IMR-90 (cell line): ENCODE data around the gene ATF7IP. TPM values are rescaled to one million over a fixed set of nuclear protein-coding genes. Genes with fewer than 3 reads are reported as not detected.

Experiments used
- ATAC-seq: fragments of 200-7000 bp; cut with Tn5 transposase; 2 replicates; pipeline ENCODE4 v1.9.1; 2020; ENCODE audit warnings: low read depth, mild to moderate bottlenecking, moderate library complexity
- BruUV-seq: library from RNA; stranded (reverse); fragments of 400-500 nt; replicated peaks from 2 replicates; lab custom pipeline; 2021; lab: Mats Ljungman, UMichigan
- CTCF ChIA-PET: fragments of 300-600 bp; formaldehyde crosslinking; extraction: SDS; loops from one replicate; lab custom pipeline; 2021; ENCODE audit warnings: antibody characterized with exemption; lab: Yijun Ruan, JAX
- POLR2A ChIA-PET: fragments of 300-600 bp; sonication (Branson Sonifier 250); formaldehyde crosslinking; loops from one replicate; lab custom pipeline; 2022; ENCODE audit warnings: antibody characterized with exemption; ENCODE audit not compliant: unreplicated experiment; lab: Charles Lee
- DNase-seq: peaks from one replicate; pipeline ENCODE4 v3.0.0; 2013
- H2AFZ ChIP-seq: replicated peaks from 2 replicates; pipeline ENCODE3; 2013; ENCODE audit warnings: low read length, mild to moderate bottlenecking; ENCODE audit not compliant: poor library complexity
- H2AK5ac ChIP-seq: 2 replicates; pipeline ENCODE4 v1.6.1; 2013; ENCODE audit warnings: low read depth, low read length, inconsistent platforms
- H2AK9ac ChIP-seq: replicated peaks from 2 replicates; pipeline ENCODE3; 2013; ENCODE audit warnings: mild to moderate bottlenecking, low read depth, low read length, moderate library complexity; ENCODE audit not compliant: poor library complexity
- H2BK120ac ChIP-seq: 2 replicates; pipeline ENCODE4 v1.6.1; 2013; ENCODE audit warnings: low read depth, low read length, inconsistent platforms
- H2BK15ac ChIP-seq: 3 replicates; pipeline ENCODE4 v1.6.1; 2013; ENCODE audit warnings: low read depth, low read length, inconsistent platforms
- H2BK20ac ChIP-seq: 2 replicates; pipeline ENCODE4 v1.6.1; 2013; ENCODE audit warnings: low read depth, mild to moderate bottlenecking, inconsistent platforms, low read length, moderate library complexity
- H2BK5ac ChIP-seq: 2 replicates; pipeline ENCODE4 v1.6.1; 2013; ENCODE audit warnings: mild to moderate bottlenecking, low read depth, low read length, inconsistent platforms; ENCODE audit not compliant: poor library complexity, severe bottlenecking
- H3K14ac ChIP-seq: replicated peaks from 2 replicates; pipeline ENCODE4 v1.6.1; 2013; ENCODE audit warnings: low read depth, low read length, inconsistent platforms
- H3K18ac ChIP-seq: 2 replicates; pipeline ENCODE4 v1.6.1; 2013; ENCODE audit warnings: low read depth, low read length, control low read depth
- H3K23ac ChIP-seq: 2 replicates; pipeline ENCODE4 v1.6.1; 2013; ENCODE audit warnings: low read depth, low read length, inconsistent platforms
- H3K27ac ChIP-seq: 2 replicates; pipeline ENCODE4 v1.5.1; 2013; ENCODE audit warnings: mild to moderate bottlenecking, control low read depth, low read length; ENCODE audit not compliant: insufficient read depth
- H3K27me3 ChIP-seq: 2 replicates; pipeline ENCODE4 v1.6.1; 2013; ENCODE audit warnings: low read length; ENCODE audit not compliant: control insufficient read depth, insufficient read depth
- H3K36me3 ChIP-seq: 2 replicates; pipeline ENCODE4 v1.6.1; 2013; ENCODE audit warnings: low read length, mixed read lengths; ENCODE audit not compliant: control insufficient read depth, insufficient read depth
- H3K4ac ChIP-seq: 2 replicates; pipeline ENCODE4 v1.6.1; 2013; ENCODE audit warnings: low read depth, low read length, inconsistent platforms
- H3K4me1 ChIP-seq: 2 replicates; pipeline ENCODE4 v1.6.1; 2013; ENCODE audit warnings: low read length, mixed read lengths; ENCODE audit not compliant: control insufficient read depth, insufficient read depth
- H3K4me2 ChIP-seq: 2 replicates; pipeline ENCODE4 v1.6.1; 2013; ENCODE audit warnings: low read depth, mild to moderate bottlenecking, control low read depth, low read length, moderate library complexity
- H3K4me3 ChIP-seq: 2 replicates; pipeline ENCODE4 v1.5.1; 2013; ENCODE audit warnings: low read depth, mild to moderate bottlenecking, control low read depth, low read length, moderate library complexity; ENCODE audit not compliant: insufficient read depth
- H3K56ac ChIP-seq: 2 replicates; pipeline ENCODE4 v1.6.1; 2013; ENCODE audit warnings: low read length, inconsistent platforms; ENCODE audit not compliant: insufficient read depth; ENCODE audit errors: extremely low read depth
- H3K79me1 ChIP-seq, 2 experiments: 2 replicates each; pipeline ENCODE4 v1.6.1; 2013; ENCODE audit warnings: low read length in 2 of 2, inconsistent platforms in 1 of 2, low read depth in 1 of 2
- H3K9ac ChIP-seq: 2 replicates; pipeline ENCODE4 v1.6.1; 2013; ENCODE audit warnings: low read depth, low read length, control low read depth
- H3K9me1 ChIP-seq: 2 replicates; pipeline ENCODE4 v1.6.1; 2013; ENCODE audit warnings: low read length, inconsistent platforms; ENCODE audit not compliant: insufficient read depth
- H3K9me3 ChIP-seq: 2 replicates; pipeline ENCODE4 v1.6.1; 2013; ENCODE audit warnings: low read length; ENCODE audit not compliant: control insufficient read depth, insufficient read depth
- H4K20me1 ChIP-seq: 2 replicates; pipeline ENCODE4 v1.6.1; 2013; ENCODE audit warnings: low read length, inconsistent platforms; ENCODE audit not compliant: insufficient read depth
- H4K5ac ChIP-seq: 2 replicates; pipeline ENCODE4 v1.6.1; 2013; ENCODE audit warnings: mild to moderate bottlenecking, low read depth, low read length, control low read depth
- H4K8ac ChIP-seq, 2 experiments: 2 replicates each; pipeline ENCODE4 v1.6.1; 2013; ENCODE audit warnings: low read depth in 2 of 2, low read length in 2 of 2, control low read depth in 1 of 2, inconsistent platforms in 1 of 2
- H4K91ac ChIP-seq: 2 replicates; pipeline ENCODE4 v1.6.1; 2013; ENCODE audit warnings: low read depth, low read length, inconsistent platforms; ENCODE audit not compliant: insufficient read depth
- BHLHE40 ChIP-seq: fragments of 150-350 bp; IDR thresholded peaks from 2 replicates; pipeline ENCODE4 v1.6.1; 2016; ENCODE audit warnings: mild to moderate bottlenecking, low read depth, low read length
- MAFK ChIP-seq: IDR thresholded peaks from 2 replicates; pipeline ENCODE4 v1.6.1; 2012; ENCODE audit warnings: low read depth, low read length, improper control_type of control experiment
- MAZ ChIP-seq: IDR thresholded peaks from 2 replicates; pipeline ENCODE4 v1.6.1; 2012; ENCODE audit warnings: low read depth, mild to moderate bottlenecking, low read length, improper control_type of control experiment, moderate library complexity, borderline replicate concordance
- MXI1 ChIP-seq: IDR thresholded peaks from 2 replicates; pipeline ENCODE4 v1.6.1; 2012; ENCODE audit warnings: low read depth, mild to moderate bottlenecking, low read length, moderate library complexity, borderline replicate concordance
- POLR2A ChIP-seq: IDR thresholded peaks from 2 replicates; pipeline ENCODE4 v1.6.1; 2012; ENCODE audit warnings: mild to moderate bottlenecking, low read depth, low read length
- RCOR1 ChIP-seq: IDR thresholded peaks from 2 replicates; pipeline ENCODE4 v1.6.1; 2012; ENCODE audit warnings: mild to moderate bottlenecking, low read length, improper control_type of control experiment; ENCODE audit not compliant: insufficient replicate concordance
- RFX5 ChIP-seq: IDR thresholded peaks from 2 replicates; pipeline ENCODE4 v1.8.0; 2012; ENCODE audit warnings: low read depth, mild to moderate bottlenecking, low read length, moderate library complexity
- WGBS, 2 experiments: methylation state at CpG; one replicate each; pipeline versions ENCODE4 v1.1.5 to v1.1.7; 2013; ENCODE audit warnings: missing lambda C conversion rate in 2 of 2; ENCODE audit not compliant: insufficient read length in 1 of 2; ENCODE audit errors: extremely low coverage in 2 of 2; 5-methylcytosine and 5-hydroxymethylcytosine counted together
- dilution Hi-C: fragments of 300-500 bp; cut with HindIII; formaldehyde crosslinking; loops from one replicate; pipeline ENCODE4 v1.14.3; 2018; ENCODE audit warnings: low sequenced_read_pairs; ENCODE audit not compliant: unreplicated experiment
- in situ Hi-C: fragments of 300-500 bp; cut with MboI; formaldehyde crosslinking; loops from 3 replicates; pipeline ENCODE4 v1.14.3; 2019; ENCODE audit warnings: low sequenced_read_pairs, inconsistent platforms, mixed read lengths
- intact Hi-C: fragments of 100-400 bp; cut with micrococcal nuclease; formaldehyde crosslinking; loops from 2 replicates; pipeline ENCODE4 v1.10.0; 2022
- polyA plus RNA-seq, 3 experiments: library from polyadenylated mRNA; depleted of rRNA; stranded (reverse); fragments of >200 nt; gene quantifications; 2 replicates each; pipeline ENCODE4 v1.2.3, GENCODE V29; 2012; ENCODE audit warnings: low replicate concordance in 1 of 3
- total RNA-seq: library from RNA; depleted of rRNA; stranded (reverse); fragments of >200 nt; gene quantifications from 2 replicates; pipeline ENCODE4 v1.2.3, GENCODE V29; 2012
- TF ChIP-seq, protein P1 (sequence below): fragments of 150-350 bp; IDR thresholded peaks from 2 replicates; pipeline ENCODE4 v1.6.1; 2017; ENCODE audit warnings: mild to moderate bottlenecking, antibody characterized with exemption, low read length, low read depth
- TF ChIP-seq, protein P2 (sequence below): conservative IDR thresholded peaks from 2 replicates; pipeline ENCODE4 v1.5.1; 2012; ENCODE audit warnings: mild to moderate bottlenecking, low read depth, low read length, improper control_type of control experiment
- TF ChIP-seq, protein P3 (sequence below): fragments of 150-350 bp; IDR thresholded peaks from 2 replicates; pipeline ENCODE4 v1.6.1; 2016; ENCODE audit warnings: low read depth, mild to moderate bottlenecking, low read length, moderate library complexity, borderline replicate concordance

The ATF7IP gene
- total and polyA plus RNA-seq, 2 of the 4 experiments (the other 2 are of a cell fraction), result 9.4 to 22.8 TPM

DNA sequence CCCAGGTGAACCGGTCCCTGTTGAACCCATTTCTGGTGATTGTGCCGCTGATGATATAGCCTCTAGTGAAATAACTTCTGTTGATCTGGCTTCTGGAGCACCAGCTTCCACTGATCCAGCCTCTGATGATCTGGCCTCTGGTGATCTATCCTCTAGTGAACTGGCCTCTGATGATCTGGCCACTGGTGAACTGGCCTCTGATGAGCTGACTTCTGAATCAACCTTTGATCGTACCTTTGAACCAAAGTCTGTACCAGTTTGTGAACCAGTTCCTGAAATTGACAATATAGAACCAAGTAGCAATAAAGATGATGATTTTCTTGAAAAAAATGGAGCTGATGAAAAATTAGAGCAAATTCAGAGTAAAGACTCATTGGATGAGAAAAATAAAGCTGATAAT lies 59.1 kb downstream of the ATF7IP start:
- Histone ChIP-seq H2AK5ac (no peak overlapping the region), H2BK20ac (no peak overlapping the region), H3K27me3 (no peaks in the 10 kb centered on the region), H3K9me3 (peaks cover 6% of the 10 kb centered on the region), H2BK5ac (no peak overlapping the region), H2AK9ac (no peak overlapping the region), H4K20me1 (no peaks in the 10 kb centered on the region), H3K9me1 (no peaks in the 10 kb centered on the region), H3K4ac (no peak overlapping the region), H3K14ac (no peak overlapping the region), H3K79me1 (peaks cover 32 to 36% of the 10 kb centered on the region in 2 experiments), H3K4me1 (no peaks in the 10 kb centered on the region), H4K5ac (no peak overlapping the region), H3K36me3 (peaks cover 11% of the 10 kb centered on the region), H3K18ac (no peak overlapping the region), H2BK120ac (no peak overlapping the region), H3K56ac (no peak overlapping the region), H3K27ac (no peak overlapping the region), H3K4me3 (no peak overlapping the region), H4K91ac (no peak overlapping the region), H2AFZ (no peak overlapping the region), H2BK15ac (no peak overlapping the region), H3K9ac (no peak overlapping the region), H4K8ac (no peak overlapping the region), H3K23ac (no peak overlapping the region), H3K4me2 (no peak overlapping the region)
- in situ Hi-C loops, result no loop called here
- DNase-seq (no peak), ATAC-seq (no peak)
- intact Hi-C loops, result no loop called here
- ChIA-PET POLR2A (no interaction called here), CTCF (no interaction called here)
- 100% methylated on average over 2 of the region's 3 CpGs; no CpG with 5 or more reads in 1 of the 2 experiments for WGBS, 2 experiments
- no peak for TF ChIP-seq MAZ
- no peak for TF ChIP-seq BHLHE40
- TF ChIP-seq, protein P1, sequence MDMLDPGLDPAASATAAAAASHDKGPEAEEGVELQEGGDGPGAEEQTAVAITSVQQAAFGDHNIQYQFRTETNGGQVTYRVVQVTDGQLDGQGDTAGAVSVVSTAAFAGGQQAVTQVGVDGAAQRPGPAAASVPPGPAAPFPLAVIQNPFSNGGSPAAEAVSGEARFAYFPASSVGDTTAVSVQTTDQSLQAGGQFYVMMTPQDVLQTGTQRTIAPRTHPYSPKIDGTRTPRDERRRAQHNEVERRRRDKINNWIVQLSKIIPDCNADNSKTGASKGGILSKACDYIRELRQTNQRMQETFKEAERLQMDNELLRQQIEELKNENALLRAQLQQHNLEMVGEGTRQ, result no peak
- TF ChIP-seq, protein P2, sequence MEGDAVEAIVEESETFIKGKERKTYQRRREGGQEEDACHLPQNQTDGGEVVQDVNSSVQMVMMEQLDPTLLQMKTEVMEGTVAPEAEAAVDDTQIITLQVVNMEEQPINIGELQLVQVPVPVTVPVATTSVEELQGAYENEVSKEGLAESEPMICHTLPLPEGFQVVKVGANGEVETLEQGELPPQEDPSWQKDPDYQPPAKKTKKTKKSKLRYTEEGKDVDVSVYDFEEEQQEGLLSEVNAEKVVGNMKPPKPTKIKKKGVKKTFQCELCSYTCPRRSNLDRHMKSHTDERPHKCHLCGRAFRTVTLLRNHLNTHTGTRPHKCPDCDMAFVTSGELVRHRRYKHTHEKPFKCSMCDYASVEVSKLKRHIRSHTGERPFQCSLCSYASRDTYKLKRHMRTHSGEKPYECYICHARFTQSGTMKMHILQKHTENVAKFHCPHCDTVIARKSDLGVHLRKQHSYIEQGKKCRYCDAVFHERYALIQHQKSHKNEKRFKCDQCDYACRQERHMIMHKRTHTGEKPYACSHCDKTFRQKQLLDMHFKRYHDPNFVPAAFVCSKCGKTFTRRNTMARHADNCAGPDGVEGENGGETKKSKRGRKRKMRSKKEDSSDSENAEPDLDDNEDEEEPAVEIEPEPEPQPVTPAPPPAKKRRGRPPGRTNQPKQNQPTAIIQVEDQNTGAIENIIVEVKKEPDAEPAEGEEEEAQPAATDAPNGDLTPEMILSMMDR, result no peak
- no peak for TF ChIP-seq RFX5
- no peak for TF ChIP-seq POLR2A
- no peak for TF ChIP-seq RCOR1
- TF ChIP-seq, protein P3, sequence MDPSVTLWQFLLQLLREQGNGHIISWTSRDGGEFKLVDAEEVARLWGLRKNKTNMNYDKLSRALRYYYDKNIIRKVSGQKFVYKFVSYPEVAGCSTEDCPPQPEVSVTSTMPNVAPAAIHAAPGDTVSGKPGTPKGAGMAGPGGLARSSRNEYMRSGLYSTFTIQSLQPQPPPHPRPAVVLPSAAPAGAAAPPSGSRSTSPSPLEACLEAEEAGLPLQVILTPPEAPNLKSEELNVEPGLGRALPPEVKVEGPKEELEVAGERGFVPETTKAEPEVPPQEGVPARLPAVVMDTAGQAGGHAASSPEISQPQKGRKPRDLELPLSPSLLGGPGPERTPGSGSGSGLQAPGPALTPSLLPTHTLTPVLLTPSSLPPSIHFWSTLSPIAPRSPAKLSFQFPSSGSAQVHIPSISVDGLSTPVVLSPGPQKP, result no peak
- TF ChIP-seq MAFK, result no peak
- no peak for TF ChIP-seq MXI1
- TSS peak; percentile 88 for BruUV-seq
- dilution Hi-C loops, result no loop called here
